Dermis blood vessel endothelial cell (primary cell): Measurements from ENCODE around the gene GALNT18. TPM values are rescaled to one million over a fixed set of nuclear protein-coding genes. Genes with fewer than 3 reads are reported as not detected.

Source experiments
- DNase-seq: peaks from one replicate; pipeline ENCODE4 v3.0.0; 2010
- total RNA-seq: library from RNA; depleted of rRNA; stranded (reverse); fragments of >200 nt; gene quantifications from 2 replicates; pipeline ENCODE4 v1.2.3, GENCODE V29; 2014

Gene GALNT18
- total RNA-seq, 1 donor from 2014 or later = 213 TPM

GRCh38 chr11:11227296-11228085, 394.3 kb downstream of the GALNT18 start:
- DNase-seq = no peak

Other genes starting within 250 kb of the GALNT18 start
- 63.5 and 72.7 TPM in 2 replicates for gene USP47, start 220.0 kb upstream of the GALNT18 start, total RNA-seq